ENCODE data around the gene SDR42E2.

Gene SDR42E2

GRCh38 chr16:22222006-22222405, 59.7 kb downstream of the SDR42E2 start:
- in situ Hi-C loops (cut with MboI; ENCODE audit: low pct_unique_long_range_greater_than_20kb, low sequenced_read_pairs): no loop called here
- no peak for DNase-seq

- in situ Hi-C loops (cut with MboI; ENCODE audit: low pct_unique_long_range_greater_than_20kb, low sequenced_read_pairs): no loop called here
- DNase-seq: no peak
These were observed 60.7 kb downstream of the SDR42E2 start for GRCh38 chr16:22222998-22223397.

GRCh38 chr16:22225060-22225459, 62.8 kb downstream of the SDR42E2 start:
- in situ Hi-C loops (cut with MboI; ENCODE audit: low pct_unique_long_range_greater_than_20kb, low sequenced_read_pairs): no loop called here
- DNase-seq: no peak

- DNase-seq: no peak
- in situ Hi-C loops (cut with MboI; ENCODE audit: low pct_unique_long_range_greater_than_20kb, low sequenced_read_pairs): no loop called here
These were observed 67.6 kb downstream of the SDR42E2 start for GRCh38 chr16:22229889-22230288.

GRCh38 chr16:22232277-22233036, 70.2 kb downstream of the SDR42E2 start:
- DNase-seq: no peak
- in situ Hi-C loops (cut with MboI; ENCODE audit: low pct_unique_long_range_greater_than_20kb, low sequenced_read_pairs): no loop called here

GRCh38 chr16:22233037-22233372, 70.7 kb downstream of the SDR42E2 start:
- in situ Hi-C loops (cut with MboI; ENCODE audit: low pct_unique_long_range_greater_than_20kb, low sequenced_read_pairs): no loop called here
- DNase-seq: no peak

- no peak for DNase-seq
- in situ Hi-C loops (cut with MboI; ENCODE audit: low pct_unique_long_range_greater_than_20kb, low sequenced_read_pairs): no loop called here
These were observed 73.8 kb downstream of the SDR42E2 start for GRCh38 chr16:22235839-22236745.

GRCh38 chr16:22239131-22239805, 77.0 kb downstream of the SDR42E2 start:
- in situ Hi-C loops (cut with MboI; ENCODE audit: low pct_unique_long_range_greater_than_20kb, low sequenced_read_pairs): no loop called here
- DNase-seq: peak; percentile 39

GRCh38 chr16:22240023-22240710, 77.9 kb downstream of the SDR42E2 start:
- no peak for DNase-seq
- in situ Hi-C loops (cut with MboI; ENCODE audit: low pct_unique_long_range_greater_than_20kb, low sequenced_read_pairs): no loop called here

Data from KBM-7 (cell line).